Fibroblast of pulmonary artery (primary cell): ENCODE results near the gene SLC16A5.

ENCODE experiments used
- DNase-seq: peaks from one replicate; pipeline ENCODE4 v3.0.0-alpha.2; 2010; ENCODE audit warnings: low read depth
- H3K4me3 ChIP-seq: replicated peaks from 2 replicates; pipeline ENCODE4 v1.5.1; 2011; ENCODE audit warnings: low read depth, mild to moderate bottlenecking, control low read depth, low read length, moderate library complexity
- CTCF ChIP-seq: IDR thresholded peaks from 2 replicates; pipeline ENCODE4 v1.5.1; 2011; ENCODE audit warnings: mild to moderate bottlenecking, control low read depth, low read length, inconsistent platforms; ENCODE audit errors: missing control alignments

Gene SLC16A5

GRCh38 chr17:75060434-75061054 lies 27.2 kb upstream of the SLC16A5 start:
- TF ChIP-seq CTCF: no peak
- no peak overlapping the region for H3K4me3 ChIP-seq
- DNase-seq: no peak

GRCh38 chr17:75061055-75061438 lies 26.7 kb upstream of the SLC16A5 start:
- DNase-seq: no peak
- TF ChIP-seq CTCF: no peak
- H3K4me3 ChIP-seq: no peak overlapping the region

- no peak overlapping the region for H3K4me3 ChIP-seq
- no peak for DNase-seq
- TF ChIP-seq CTCF: no peak
Measured at GRCh38 chr17:75061618-75062017, 26.1 kb upstream of the SLC16A5 start.

GRCh38 chr17:75063201-75063600 lies 24.6 kb upstream of the SLC16A5 start:
- H3K4me3 ChIP-seq: no peak overlapping the region
- TF ChIP-seq CTCF: no peak
- DNase-seq: no peak

DNA sequence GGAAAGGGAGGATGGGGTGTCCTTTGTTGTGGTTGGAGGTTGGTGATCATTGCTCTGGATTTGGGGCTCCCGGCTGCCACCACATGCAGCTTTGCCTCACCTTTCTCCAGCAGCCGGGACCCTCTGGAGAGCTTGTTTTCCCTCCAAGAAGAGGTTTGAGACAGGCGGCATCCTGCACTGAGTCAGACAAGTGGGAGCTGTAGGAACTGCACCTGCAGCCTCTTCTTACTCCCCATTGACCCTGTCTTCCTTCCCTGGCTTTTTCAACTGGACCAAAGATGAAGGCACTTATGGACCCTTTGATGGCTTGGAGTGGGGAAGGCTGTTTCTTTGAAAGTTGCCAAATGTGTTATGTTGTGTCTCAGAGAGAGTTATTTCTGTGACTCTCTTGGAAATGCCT lies 24.1 kb upstream of the SLC16A5 start:
- DNase-seq: no peak
- no peak for TF ChIP-seq CTCF
- no peak overlapping the region for H3K4me3 ChIP-seq

DNA sequence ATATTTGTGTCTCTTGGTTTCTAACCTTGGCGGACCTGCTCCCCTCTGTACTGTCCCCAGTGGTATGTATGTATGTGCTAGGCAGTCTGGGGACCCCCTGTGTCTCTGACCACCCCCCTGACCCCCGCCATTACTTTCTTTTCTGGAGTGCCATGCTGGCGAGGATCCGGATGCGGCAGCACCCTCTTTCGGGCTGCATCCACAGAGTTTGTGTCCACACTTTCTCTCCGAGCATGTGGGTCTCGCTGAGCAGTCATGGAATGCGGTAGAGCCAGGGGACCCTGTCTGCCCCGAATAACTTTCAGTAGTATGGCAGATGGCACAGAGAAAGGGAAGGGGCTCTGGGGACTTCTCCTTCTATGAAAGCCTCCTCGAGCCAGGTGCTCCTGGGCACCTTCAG lies 23.7 kb upstream of the SLC16A5 start:
- no peak overlapping the region for H3K4me3 ChIP-seq
- no peak for TF ChIP-seq CTCF
- no peak for DNase-seq

DNA sequence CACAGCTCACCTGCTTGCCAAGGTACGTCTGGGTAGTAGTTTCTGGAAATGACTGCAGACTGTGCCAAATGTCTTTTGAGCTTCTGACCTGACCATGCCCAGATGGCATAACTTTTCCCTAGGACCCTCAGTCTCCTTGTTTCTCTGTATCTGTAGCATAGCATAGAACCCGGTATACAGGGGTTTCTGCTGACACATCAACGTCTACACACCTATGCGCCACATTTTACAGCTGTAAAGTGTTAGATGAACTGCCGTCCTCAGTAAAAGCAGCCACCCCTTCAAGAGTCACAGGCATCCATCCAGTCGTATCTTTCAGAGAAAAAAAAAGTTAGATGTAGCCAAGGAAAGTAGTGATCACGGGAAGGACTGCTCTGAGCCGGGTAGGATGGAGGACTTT lies 23.3 kb upstream of the SLC16A5 start:
- TF ChIP-seq CTCF: no peak
- no peak for DNase-seq
- H3K4me3 ChIP-seq: no peak overlapping the region
